ENCODE measurements around the gene MYO10.

GRCh38 chr5:16757146-16757545 is 178.9 kb downstream of the MYO10 start:
- TF ChIP-seq CEBPB (IDR thresholded peaks at IDR 0.05), result no peak
- no peak for TF ChIP-seq TAF1 (IDR thresholded peaks at IDR 0.05; ENCODE audit: low read depth)
- no peak for TF ChIP-seq TEAD4 (IDR thresholded peaks at IDR 0.05)
- TF ChIP-seq RAD21 (IDR thresholded peaks at IDR 0.05; ENCODE audit: low read depth), result no peak
- TF ChIP-seq REST (IDR thresholded peaks at IDR 0.05; ENCODE audit: low read depth), result no peak
- no peak for TF ChIP-seq CREB1 (IDR thresholded peaks at IDR 0.05; ENCODE audit: low read depth)
- no peak for TF ChIP-seq EP300 (IDR thresholded peaks at IDR 0.05; ENCODE audit: borderline replicate concordance)
- TF ChIP-seq MAX (IDR thresholded peaks at IDR 0.05), result no peak
- TF ChIP-seq TCF12 (IDR thresholded peaks at IDR 0.05; ENCODE audit: low read depth), result no peak
- no peak for TF ChIP-seq EGR1 (IDR thresholded peaks at IDR 0.05)
- no peak for TF ChIP-seq ZBTB7A (IDR thresholded peaks at IDR 0.05; ENCODE audit: low read depth)
- TF ChIP-seq YY1 (IDR thresholded peaks at IDR 0.05; ENCODE audit: low read depth), result no peak
- no peak for TF ChIP-seq USF1 (IDR thresholded peaks at IDR 0.05)
